HG02798 (cell line): Measurements from ENCODE around the gene GLIS2.

Experiments
- ATAC-seq: cut with Tn5 transposase; IDR thresholded peaks from one replicate; pipeline ENCODE4 v1.9.1; 2021; ENCODE audit warnings: mild to moderate bottlenecking; ENCODE audit not compliant: unreplicated experiment, poor library complexity

GLIS2 gene

GRCh38 chr16:4318967-4319366 is 3.1 kb downstream of the GLIS2 start:
- ATAC-seq = no peak

DNA sequence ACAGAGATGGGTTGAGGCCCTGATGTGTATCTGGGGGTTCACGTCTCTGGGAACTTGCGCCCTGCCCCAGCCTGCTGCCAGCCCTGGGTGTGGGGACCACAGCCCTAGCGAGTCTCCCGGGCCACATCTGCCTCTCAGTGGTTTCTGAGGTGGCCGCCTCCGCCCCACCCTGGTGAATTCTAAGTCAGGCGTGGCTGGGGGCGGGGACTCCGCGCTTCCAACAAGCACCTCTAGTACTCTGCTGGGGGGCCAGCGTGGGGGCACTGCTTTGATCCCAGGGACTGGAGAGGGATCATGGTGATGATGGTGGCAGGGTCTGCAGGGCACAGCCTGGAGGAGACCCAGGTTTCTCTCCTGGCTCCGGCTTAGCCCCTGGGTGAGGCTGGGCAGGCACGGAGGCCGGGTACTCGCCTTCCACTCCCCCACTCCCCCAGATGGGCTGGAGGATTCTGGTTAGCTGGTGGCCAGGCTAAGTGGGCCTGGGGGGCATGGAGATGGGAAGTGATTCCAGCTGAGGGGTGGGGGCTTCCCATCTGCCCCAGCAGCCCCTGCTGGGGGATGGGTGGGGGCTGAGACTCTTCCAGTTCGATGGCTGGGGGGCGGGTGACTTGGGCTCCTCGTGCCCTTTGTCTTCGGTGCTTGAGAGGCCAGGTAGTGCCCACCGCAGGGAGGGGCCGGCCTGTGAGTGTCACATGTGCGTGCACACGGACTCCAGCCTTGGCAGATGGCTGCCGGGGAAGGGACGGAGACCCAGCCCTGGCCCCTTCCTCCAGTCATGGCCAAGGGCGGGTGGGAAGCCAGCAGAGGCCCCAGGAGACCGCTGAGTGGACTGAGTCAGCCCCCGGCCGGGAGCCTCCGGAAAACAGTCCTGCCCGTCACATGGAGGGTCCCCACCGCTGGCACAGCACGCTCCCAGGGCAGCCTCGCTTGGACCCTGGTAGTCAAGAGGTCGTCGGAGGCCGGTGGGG is 3.9 kb downstream of the GLIS2 start:
- peak; percentile 48 for ATAC-seq

GRCh38 chr16:4320571-4321137 is 4.8 kb downstream of the GLIS2 start:
- no peak for ATAC-seq

DNA sequence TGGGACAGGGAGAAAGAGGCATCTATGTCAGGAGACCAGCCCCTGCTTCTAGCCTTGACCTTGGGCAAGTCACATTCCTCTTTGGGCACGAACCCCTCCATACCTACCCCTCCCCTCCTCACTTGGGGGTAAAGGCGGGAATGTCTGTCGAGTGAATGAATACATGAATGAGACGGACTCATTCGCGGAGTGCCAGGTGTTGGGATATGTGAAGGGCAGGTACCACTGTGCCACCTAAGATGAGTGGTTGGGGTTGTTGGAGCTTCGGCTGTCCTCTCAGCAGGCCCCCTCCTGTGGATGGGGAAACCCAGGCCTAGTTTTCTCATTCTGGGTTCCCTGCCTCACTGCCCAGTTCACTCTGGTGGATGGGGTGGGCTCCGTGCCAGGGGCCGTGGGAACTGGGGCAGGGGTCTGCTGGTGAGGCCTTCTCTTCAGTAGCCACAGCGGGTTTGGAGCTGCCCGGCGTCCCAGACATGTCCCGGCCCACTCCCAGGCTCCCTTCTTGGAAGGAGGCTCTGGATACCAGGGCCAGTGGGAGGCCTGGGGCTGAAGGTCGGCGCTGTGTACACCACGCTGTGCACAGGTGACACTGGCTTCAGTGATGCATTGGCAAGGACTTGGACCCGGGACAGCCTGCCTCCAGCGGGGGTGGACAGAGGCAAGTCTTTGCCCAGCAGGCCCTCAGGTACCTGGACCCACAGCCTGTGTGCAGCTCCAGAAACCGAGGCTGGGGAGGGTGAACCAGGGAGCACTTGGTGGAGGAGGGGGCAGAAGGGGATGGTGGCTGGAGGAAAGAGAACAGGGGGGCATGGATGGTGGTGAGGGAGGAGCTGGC is 5.6 kb downstream of the GLIS2 start:
- no peak for ATAC-seq

DNA sequence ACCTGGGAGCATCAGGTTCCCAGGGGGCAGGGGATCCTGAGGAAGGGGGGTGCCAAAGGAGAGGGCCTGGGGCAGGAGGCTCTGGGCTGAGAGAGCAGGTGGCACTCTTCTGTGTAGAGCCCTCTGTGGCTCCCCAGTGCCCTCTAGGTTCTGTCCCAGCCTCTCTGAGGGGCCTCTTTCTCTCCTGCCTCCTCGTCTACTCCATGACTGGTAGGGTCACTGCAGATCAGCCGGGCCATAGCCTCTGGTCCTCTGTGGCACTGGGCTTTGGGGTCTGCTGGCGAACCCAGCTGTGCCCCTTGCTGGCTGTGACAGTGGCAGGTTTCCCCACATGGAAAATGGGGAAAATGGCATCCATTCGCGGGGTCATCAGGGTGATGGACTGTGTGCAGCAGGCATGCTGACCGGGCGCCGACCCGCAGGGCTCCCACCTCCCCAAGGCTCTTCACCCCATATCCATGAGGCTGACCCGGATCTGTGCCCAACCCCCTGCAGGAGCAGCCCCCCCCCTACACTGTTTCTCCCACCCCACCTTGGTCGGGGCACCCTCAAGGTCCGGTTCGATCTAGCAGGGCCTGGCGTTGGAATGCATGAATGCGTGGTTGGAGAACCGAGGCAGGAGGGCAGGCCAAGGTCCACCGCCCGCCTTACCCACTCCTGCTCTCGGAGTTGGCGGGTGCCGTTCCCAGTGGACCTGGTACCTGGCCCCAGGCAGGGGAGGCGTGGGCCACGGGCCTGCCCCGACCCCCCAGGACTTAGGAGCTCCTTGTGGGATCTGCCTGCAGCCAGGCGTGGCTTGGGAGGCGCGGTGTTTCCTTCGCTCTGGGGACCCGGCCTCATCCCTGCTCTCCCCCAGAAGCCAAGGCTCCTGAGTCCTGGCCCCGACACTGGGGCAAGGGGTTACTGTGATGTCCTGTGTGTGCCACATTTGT is 6.5 kb downstream of the GLIS2 start:
- ATAC-seq = no peak

DNA sequence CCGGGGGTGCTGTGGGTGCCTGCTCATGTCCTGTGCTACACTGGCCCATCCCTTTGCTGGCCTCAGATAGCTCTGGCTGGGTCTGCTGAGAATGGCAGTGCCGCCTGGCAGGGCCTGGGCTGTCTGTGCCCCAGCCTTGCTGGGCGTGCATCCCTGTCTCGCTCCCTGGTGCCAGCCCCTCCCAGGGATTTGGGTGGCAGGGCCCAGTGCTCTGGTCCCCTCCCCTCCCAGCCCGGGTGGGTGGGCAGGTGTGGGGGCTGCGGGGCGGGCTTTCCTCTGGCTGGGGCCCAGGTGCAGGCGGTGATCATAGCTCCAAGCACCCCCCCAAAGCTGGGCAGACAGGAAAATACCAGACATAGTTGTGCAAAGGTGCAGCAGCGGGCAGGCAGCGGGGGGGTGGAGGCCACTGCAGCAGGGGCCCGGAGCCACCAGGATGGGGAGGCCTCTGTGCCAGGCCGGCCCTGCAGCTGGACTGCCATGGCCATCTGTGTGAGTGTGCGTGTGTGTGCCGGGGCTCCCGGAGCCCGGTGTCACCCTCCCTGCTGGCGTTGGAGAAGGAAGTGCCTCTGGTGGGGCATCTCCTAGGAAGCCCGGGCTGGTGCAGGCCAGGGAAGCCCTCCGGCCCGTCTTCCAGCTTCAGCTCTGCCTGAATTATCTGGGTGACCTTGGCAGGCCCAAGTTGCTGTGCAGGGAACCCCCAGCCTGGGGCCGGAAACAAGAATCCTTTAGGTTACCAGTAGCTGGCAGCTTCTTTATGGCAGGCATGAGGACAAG is 7.4 kb downstream of the GLIS2 start:
- no peak for ATAC-seq

DNA sequence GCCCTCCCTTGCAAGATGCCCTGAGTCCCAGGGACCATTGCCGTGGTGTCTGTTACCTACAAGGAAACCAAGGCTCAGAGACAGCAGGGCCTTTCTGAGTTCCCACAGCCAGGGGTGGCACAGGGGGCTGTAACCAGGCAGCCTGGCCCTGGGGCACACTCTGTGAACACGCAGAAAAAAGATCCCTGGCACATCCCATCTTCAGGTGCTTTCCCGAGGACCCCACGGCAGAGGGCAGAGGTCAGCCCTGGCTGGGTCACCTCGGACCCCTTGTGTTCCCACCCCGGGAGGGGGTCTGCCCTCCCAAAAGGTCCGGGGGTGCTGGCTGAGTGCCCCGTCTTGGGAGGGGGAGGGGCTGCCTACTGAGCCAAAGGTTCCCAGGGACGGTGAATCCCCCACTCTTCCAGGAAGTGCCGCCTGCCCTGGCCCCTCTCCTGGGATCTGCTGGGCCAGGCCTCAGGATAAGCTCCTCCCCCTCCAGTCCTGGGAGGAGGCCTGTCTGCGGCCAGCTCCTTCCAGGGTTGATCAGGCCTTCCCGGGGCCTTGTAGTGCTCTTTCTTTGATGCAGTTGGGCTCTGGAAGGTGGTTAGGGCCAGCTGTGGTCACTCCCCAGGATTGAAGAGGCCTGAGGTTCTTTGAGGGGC is 8.1 kb downstream of the GLIS2 start:
- no peak for ATAC-seq

DNA sequence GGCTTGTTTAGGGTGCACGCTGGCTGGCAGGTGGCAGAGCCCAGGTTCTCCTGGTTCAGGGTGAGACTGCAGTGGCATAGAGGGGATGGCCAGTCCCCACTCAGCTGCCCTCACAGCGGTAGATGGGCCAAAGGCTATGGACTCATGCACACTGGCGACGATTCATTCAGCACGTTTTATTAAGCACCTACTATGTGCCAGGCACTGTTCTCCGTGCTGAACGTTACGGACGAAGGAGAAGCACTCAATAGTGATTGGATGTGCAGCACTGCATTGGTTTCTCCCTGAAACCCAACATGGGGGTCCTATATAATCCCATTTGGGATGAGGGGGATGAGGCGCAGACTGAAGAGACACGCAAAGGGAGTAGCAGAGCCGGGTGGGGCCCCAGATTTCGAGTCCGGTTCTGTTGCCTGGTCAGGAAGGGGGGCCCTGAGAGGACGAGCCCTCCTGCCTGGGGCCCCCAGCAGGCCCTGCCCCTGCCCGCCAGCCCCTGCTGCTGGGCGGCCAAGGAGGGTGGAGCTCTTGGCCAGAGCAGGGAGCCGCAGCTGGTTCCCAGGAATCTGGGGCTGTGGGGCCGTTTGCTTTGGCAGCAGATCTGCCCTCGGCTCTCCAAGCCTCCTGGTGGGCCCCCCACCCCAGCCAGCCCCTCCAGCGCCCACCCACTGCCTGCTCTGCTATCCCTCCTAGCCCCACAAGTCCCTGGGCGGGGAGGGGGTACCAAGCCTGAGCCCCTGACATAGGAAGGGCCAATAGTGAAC is 8.8 kb downstream of the GLIS2 start:
- ATAC-seq = no peak

DNA sequence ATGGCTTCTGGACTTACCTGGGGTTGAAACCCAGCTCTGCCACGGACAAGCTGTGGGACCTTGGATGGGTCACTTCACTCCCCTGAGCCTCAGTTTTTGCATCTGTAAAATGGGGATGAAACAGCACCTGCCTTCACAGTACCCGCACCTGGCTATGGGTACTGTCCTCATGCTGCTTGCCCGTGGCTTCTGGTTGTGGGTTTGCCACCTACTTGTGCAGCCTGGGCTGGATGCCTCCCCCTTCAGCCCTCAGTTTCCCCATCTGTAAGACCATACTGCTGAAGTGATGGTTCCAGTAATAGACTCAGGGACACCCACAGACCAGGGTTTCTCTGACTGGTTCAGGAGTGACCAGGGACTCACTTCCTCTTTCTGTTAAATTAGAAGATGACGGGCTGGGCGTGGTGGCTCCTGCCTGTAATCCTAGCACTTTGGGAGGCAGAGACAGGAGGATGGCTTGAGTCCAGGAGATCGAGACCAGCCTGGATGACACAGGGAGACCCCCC is 9.4 kb downstream of the GLIS2 start:
- ATAC-seq = no peak

DNA sequence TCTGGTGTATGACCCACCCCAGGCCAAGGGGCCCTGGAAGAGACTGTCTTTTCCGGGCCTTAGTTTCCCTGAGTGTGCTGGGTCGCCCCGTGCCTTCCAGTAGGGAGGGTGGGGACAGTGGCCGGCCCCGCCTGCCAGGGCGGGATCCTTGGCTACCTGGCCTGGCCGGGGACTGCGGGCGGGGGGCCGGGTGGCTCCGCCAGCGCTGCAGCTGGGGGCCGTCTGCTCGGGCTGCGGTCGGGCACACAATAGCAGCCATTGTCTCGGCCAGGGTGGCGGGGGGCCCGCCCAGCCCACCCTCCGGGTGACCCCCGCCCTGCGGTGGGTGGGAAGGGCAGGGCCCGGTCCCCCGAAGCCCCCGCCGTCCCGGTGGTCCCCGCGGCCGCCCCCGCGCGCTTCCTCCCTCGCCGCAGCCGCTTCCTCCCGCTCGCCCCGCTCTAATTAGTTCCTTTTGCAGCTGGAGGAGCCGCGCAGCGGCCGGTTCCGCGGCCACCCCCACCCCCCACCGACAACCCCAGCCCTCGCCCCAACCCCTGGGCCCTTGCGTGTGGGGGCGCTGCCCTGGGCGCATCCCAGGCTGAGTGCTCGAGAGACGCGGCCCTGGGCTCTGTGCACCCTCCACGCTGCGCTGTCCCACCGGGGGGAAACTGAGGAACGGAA is 11.6 kb downstream of the GLIS2 start:
- ATAC-seq = no peak

GRCh38 chr16:4328046-4328781 is 12.3 kb downstream of the GLIS2 start:
- no peak for ATAC-seq

GRCh38 chr16:4328782-4329775 is 13.2 kb downstream of the GLIS2 start:
- no peak for ATAC-seq

DNA sequence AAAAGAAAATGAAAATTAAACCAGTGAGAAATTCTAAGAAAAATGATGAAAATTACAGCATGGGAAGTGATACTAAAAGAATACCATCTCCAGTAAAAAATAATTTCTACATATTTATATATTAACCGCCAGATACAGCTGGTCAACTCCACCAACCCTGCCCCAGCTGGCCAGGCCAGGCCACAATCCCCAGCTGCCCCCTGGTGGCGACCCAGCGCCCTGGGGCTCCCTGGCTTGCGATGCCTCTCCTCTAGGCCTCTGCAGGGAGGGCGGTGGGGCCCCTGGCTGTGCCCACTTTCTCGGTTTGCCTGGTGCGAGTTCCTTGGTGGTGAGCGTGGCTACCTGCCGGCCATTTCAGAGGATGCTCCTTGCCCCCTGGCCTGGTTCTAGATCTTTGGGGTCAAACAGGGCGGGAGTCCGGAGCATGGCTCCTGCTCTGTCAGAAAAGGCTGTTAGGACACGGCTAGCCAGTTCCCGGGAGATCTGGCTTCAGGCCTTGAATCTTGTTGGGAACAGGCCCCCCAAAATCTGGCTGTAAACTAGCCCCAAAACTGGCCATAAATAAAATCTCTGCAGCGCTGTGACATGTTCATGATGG is 14.5 kb downstream of the GLIS2 start:
- peak; percentile 52 for ATAC-seq

GRCh38 chr16:4332083-4332482 is 16.2 kb downstream of the GLIS2 start:
- no peak for ATAC-seq
